Ishikawa (cell line): ENCODE measurements around the gene SLK.

Experiments used
- CEBPB ChIP-seq: IDR thresholded peaks from 2 replicates; pipeline ENCODE4 v1.6.1; 2012
- CREB1 ChIP-seq: IDR thresholded peaks from 2 replicates; pipeline ENCODE4 v1.6.1; 2012; ENCODE audit warnings: low read depth
- EGR1 ChIP-seq: IDR thresholded peaks from 2 replicates; pipeline ENCODE4 v1.6.1; 2012
- EP300 ChIP-seq: IDR thresholded peaks from 2 replicates; pipeline ENCODE4 v1.6.1; 2012; ENCODE audit warnings: borderline replicate concordance
- FOXM1 ChIP-seq: IDR thresholded peaks from 2 replicates; pipeline ENCODE4 v1.6.1; 2012; ENCODE audit warnings: low read depth, borderline replicate concordance
- MAX ChIP-seq: IDR thresholded peaks from 2 replicates; pipeline ENCODE4 v1.6.1; 2012
- NFIC ChIP-seq: IDR thresholded peaks from 2 replicates; pipeline ENCODE4 v1.6.1; 2012
- RAD21 ChIP-seq: IDR thresholded peaks from 2 replicates; pipeline ENCODE4 v1.6.1; 2012; ENCODE audit warnings: low read depth
- REST ChIP-seq: IDR thresholded peaks from 2 replicates; pipeline ENCODE4 v1.6.1; 2012; ENCODE audit warnings: low read depth, mild to moderate bottlenecking
- TAF1 ChIP-seq: IDR thresholded peaks from 2 replicates; pipeline ENCODE4 v1.6.1; 2012; ENCODE audit warnings: low read depth, mild to moderate bottlenecking
- TCF12 ChIP-seq: IDR thresholded peaks from 2 replicates; pipeline ENCODE4 v1.6.1; 2012; ENCODE audit warnings: low read depth
- TEAD4 ChIP-seq: IDR thresholded peaks from 2 replicates; pipeline ENCODE4 v1.6.1; 2012
- USF1 ChIP-seq: IDR thresholded peaks from 2 replicates; pipeline ENCODE4 v1.6.1; 2012
- YY1 ChIP-seq: IDR thresholded peaks from 2 replicates; pipeline ENCODE4 v1.6.1; 2012; ENCODE audit warnings: low read depth
- ZBTB7A ChIP-seq: IDR thresholded peaks from 2 replicates; pipeline ENCODE4 v1.6.1; 2012; ENCODE audit warnings: low read depth

Gene SLK

GRCh38 chr10:104028823-104029520 is 62.0 kb downstream of the SLK start:
- no peak for TF ChIP-seq ZBTB7A
- no peak for TF ChIP-seq REST
- TF ChIP-seq CREB1: no peak
- no peak for TF ChIP-seq CEBPB
- no peak for TF ChIP-seq FOXM1
- TF ChIP-seq TAF1: no peak

- TF ChIP-seq TEAD4: no peak
- no peak for TF ChIP-seq CREB1
- TF ChIP-seq ZBTB7A: no peak
- TF ChIP-seq RAD21: no peak
- no peak for TF ChIP-seq TCF12
- no peak for TF ChIP-seq EGR1
- TF ChIP-seq YY1: no peak
- no peak for TF ChIP-seq TAF1
- TF ChIP-seq CEBPB: no peak
- TF ChIP-seq FOXM1: no peak
- TF ChIP-seq NFIC: no peak
- TF ChIP-seq USF1: no peak
- TF ChIP-seq EP300: no peak
Measured at GRCh38 chr10:104029521-104029860, 62.6 kb downstream of the SLK start.

- no peak for TF ChIP-seq RAD21
- no peak for TF ChIP-seq NFIC
- TF ChIP-seq MAX: no peak
- no peak for TF ChIP-seq TEAD4
- no peak for TF ChIP-seq EP300
- no peak for TF ChIP-seq YY1
- no peak for TF ChIP-seq ZBTB7A
- no peak for TF ChIP-seq TAF1
- no peak for TF ChIP-seq TCF12
- no peak for TF ChIP-seq CEBPB
- no peak for TF ChIP-seq REST
- no peak for TF ChIP-seq EGR1
- no peak for TF ChIP-seq USF1
- no peak for TF ChIP-seq CREB1
- no peak for TF ChIP-seq FOXM1
Measured at GRCh38 chr10:104031631-104032030, 64.7 kb downstream of the SLK start.

GRCh38 chr10:104032144-104032775 is 65.3 kb downstream of the SLK start:
- TF ChIP-seq REST (no peak), TCF12 (no peak), EGR1 (no peak)

GRCh38 chr10:104033401-104033930 is 66.5 kb downstream of the SLK start:
- TF ChIP-seq TCF12: no peak
- TF ChIP-seq RAD21: no peak
- TF ChIP-seq MAX: no peak
- TF ChIP-seq ZBTB7A: no peak
- no peak for TF ChIP-seq EGR1
- no peak for TF ChIP-seq EP300
- TF ChIP-seq CEBPB: no peak
- TF ChIP-seq USF1: no peak
- TF ChIP-seq YY1: no peak
- no peak for TF ChIP-seq CREB1
- TF ChIP-seq NFIC: no peak
- no peak for TF ChIP-seq FOXM1
- TF ChIP-seq TEAD4: no peak
- no peak for TF ChIP-seq TAF1
- no peak for TF ChIP-seq REST
